GM19240 (cell line): ENCODE results near the gene SLC52A1.
A peak's percentile ranks its signal among the peaks of the same experiment; 100 is the strongest.
"Not testable (repeated sequence)": the region's sequence is repeated elsewhere in the genome, so short reads cannot be mapped to it uniquely, and the experiment has no call there.

Source experiments
- DNase-seq: peaks from one replicate; pipeline ENCODE4 v3.0.0; 2011; ENCODE audit warnings: low spot score; ENCODE audit not compliant: insufficient read length

Gene SLC52A1

GRCh38 chr17:5035315-5035714 is at the start of gene SLC52A1:
SLC52A1 (minus strand) TSS chr17:5035426; CDS start chr17:5034606, 820 bp downstream.
- DNase-seq, result no peak

GRCh38 chr17:5080591-5080990 is 45.4 kb upstream of the SLC52A1 start:
- DNase-seq, result no peak

GRCh38 chr17:5078106-5079028 is 43.1 kb upstream of the SLC52A1 start, which contains the start of gene ZFP3:
ZFP3 (plus strand) TSS chr17:5078467; CDS start chr17:5091505, 13,038 bp downstream.
- DNase-seq, result peak; percentile 57

GRCh38 chr17:5077781-5078105 is 42.5 kb upstream of the SLC52A1 start:
- DNase-seq, result no peak

GRCh38 chr17:5077275-5077674 is 42.0 kb upstream of the SLC52A1 start:
- DNase-seq, result not testable (repeated sequence)

- not testable (repeated sequence) for DNase-seq
These were observed 40.2 kb upstream of the SLC52A1 start for GRCh38 chr17:5075472-5075871.

- no peak for DNase-seq
These were observed 34.5 kb upstream of the SLC52A1 start for GRCh38 chr17:5069724-5070123.

GRCh38 chr17:5068236-5068635 is 33.0 kb upstream of the SLC52A1 start:
- DNase-seq, result no peak

- no peak for DNase-seq
These were observed 30.1 kb upstream of the SLC52A1 start for GRCh38 chr17:5065227-5065744.

- DNase-seq, result no peak
These were observed 20.3 kb upstream of the SLC52A1 start for GRCh38 chr17:5055543-5055942.

- no peak for DNase-seq
These were observed 15.1 kb upstream of the SLC52A1 start for GRCh38 chr17:5050278-5050677.

- DNase-seq, result peak; percentile 29
These were observed 14.2 kb upstream of the SLC52A1 start for GRCh38 chr17:5049314-5049841.

GRCh38 chr17:5047446-5047845 is 12.2 kb upstream of the SLC52A1 start:
- no peak for DNase-seq

GRCh38 chr17:5045496-5045895 is 10.3 kb upstream of the SLC52A1 start:
- no peak for DNase-seq

- no peak for DNase-seq
These were observed 9.4 kb upstream of the SLC52A1 start for GRCh38 chr17:5044630-5045029.

- DNase-seq, result no peak
These were observed 8.3 kb upstream of the SLC52A1 start for GRCh38 chr17:5043524-5043923.

- DNase-seq, result no peak
These were observed 7.2 kb upstream of the SLC52A1 start for GRCh38 chr17:5042157-5043022.

- DNase-seq, result no peak
These were observed 575 bp downstream of the SLC52A1 start for GRCh38 chr17:5034651-5035050.

- no peak for DNase-seq
These were observed 1.2 kb downstream of the SLC52A1 start for GRCh38 chr17:5034063-5034462.

GRCh38 chr17:5033352-5034015 is 1.7 kb downstream of the SLC52A1 start:
- no peak for DNase-seq

GRCh38 chr17:5032865-5033264 is 2.4 kb downstream of the SLC52A1 start:
- no peak for DNase-seq
